NCI-H1694 (cell line): ENCODE data around the gene UXS1.
A peak's percentile ranks its signal among the peaks of the same experiment; 100 is the strongest.
"Not testable (repeated sequence)": the region's sequence is repeated elsewhere in the genome, so short reads cannot be mapped to it uniquely, and the experiment has no call there.

Experiments
- DNase-seq: peaks from one replicate; lab custom pipeline; 2025; lab: John Stamatoyannopoulos, UW

Gene UXS1

GRCh38 chr2:106193977-106194778, at the start of gene UXS1:
Gene UXS1 (minus strand): TSS chr2:106194301. CDS start chr2:106194241, 60 bp downstream.
- DNase-seq, result peak; percentile 95

DNA sequence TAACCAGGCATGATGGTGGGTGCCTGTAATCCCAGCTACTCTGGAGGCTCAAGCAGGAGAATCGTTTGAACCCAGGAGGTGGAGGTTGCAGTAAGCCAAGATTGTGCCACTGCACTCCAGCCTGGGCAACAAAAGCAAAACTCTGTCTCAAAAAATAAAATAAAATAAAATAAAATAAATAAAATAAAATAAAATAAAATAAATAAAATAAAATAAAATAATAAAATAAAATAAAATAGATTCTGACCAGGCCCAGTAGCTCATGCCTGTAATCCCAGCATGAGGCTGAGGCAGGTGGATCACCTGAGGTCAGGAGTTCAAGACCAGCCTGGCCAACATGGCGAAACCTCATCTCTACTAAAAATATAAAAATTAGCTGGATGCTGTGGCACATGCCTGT, 45.4 kb upstream of the UXS1 start:
- not testable (repeated sequence) for DNase-seq

- not testable (repeated sequence) for DNase-seq
These were observed 41.3 kb upstream of the UXS1 start for GRCh38 chr2:106235392-106235791.

DNA sequence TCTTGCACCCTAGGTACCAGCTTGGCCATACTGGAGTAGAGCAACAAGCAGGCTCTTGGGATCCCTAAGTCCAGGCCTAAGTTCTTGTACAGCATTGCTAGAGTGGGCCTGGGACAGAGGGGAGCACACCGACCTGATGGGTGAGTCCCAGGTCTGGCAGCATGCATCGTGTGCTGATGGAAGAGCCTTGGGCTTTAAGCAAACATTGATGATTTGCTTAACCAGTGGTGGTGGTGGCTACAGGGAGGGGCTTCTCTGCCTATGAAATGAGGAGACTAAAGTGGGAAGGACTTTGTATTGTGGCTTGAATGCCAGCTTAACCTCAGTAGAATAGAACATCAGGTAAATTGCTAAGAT, 39.2 kb upstream of the UXS1 start:
- DNase-seq, result no peak

DNA sequence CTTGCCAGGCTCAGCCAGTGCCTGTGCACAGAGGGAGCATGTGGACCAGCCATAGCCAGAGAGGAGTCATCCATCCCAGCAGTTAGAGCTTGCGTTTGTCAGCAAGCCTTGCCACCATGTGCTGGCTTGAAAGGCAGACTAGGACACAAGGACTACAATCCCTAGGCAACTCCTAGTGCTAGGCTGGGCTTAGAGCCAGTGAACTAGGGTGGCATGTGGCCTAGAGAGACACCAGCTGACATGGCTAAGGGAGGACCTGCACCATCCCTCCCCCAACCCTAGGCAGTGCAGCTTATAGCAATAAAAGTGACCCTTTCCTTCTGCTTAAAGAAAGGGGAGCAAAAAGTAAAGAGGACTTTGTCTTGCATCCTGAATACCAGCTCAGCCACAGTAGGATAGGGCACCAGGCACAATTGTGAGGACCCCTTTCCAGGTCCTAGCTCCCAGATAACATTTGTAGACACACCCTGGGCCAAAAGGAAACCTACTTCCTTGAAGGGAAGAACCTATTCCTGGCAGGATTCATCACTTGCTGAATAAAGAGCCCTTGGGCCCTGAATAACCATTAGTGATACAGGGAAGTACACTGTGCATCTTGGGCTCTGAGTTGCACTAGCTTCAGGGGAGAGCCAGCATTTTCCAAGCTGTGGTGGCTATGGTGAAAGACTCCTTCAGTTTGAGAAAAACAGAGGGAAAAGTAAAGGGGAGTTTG, 38.7 kb upstream of the UXS1 start:
- peak; percentile 67 for DNase-seq

- DNase-seq, result no peak
These were observed 29.2 kb upstream of the UXS1 start for GRCh38 chr2:106223347-106223746.

DNA sequence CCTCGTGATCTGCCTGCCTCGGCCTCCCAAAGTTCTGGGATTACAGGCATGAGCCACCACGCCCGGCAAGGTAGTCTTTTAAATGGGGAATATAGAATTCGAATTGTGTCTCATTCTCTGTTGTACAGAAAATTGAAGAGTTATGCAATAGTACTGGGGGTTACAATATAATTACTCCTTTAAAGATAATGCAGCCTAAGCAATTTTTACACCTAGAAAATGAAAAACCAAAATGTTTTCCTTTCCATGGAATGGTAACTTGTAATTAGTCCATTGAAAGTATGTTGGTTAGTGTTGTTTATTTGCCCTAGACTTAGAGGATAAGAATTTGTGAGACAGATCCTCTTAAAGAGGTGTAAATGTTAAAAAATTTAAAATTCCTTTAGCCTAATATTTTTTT, 28.0 kb upstream of the UXS1 start:
- not testable (repeated sequence) for DNase-seq

DNA sequence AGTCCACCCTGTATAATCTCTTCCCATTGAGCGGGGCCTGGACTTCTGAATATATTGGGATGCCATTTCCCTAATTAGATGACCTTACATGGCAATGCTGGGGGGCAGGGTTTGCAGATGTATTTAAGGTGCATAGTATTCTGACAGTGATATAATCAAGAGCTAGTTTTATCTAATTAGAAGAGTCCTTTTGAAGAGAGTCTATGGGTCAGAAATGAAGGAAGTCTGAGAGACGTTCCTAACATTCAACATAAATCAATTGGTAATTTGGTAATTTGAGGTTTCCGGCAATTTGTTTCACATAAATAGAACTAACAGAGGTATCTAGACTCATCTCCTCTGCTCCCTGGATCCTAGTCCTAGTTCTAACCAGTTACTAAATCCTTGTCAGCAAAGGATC, 25.7 kb upstream of the UXS1 start:
- no peak for DNase-seq

GRCh38 chr2:106219157-106219556, 25.1 kb upstream of the UXS1 start:
- DNase-seq, result not testable (repeated sequence)

GRCh38 chr2:106208874-106209273, 14.8 kb upstream of the UXS1 start:
- no peak for DNase-seq

- DNase-seq, result no peak
These were observed 14.3 kb upstream of the UXS1 start for GRCh38 chr2:106208399-106208798.

DNA sequence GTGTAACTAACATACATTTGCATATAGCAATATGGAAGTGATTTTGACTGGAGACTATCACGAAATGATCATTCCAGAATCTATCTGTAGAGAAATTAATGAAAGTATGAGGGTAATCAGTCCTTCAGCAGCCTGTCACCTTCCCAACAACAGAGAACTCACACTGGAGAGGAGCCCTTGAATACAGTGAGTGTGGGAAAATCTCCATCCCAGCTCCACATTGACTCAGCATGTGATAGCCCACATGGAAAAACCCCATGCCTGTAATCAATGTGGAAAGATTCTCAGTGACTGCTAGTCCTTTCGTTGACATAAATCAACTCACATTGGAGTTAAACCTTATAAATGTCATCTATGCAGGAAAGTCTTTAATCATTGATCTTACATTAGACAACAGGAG, 13.1 kb upstream of the UXS1 start:
- no peak for DNase-seq

GRCh38 chr2:106205488-106205887, 11.4 kb upstream of the UXS1 start:
- no peak for DNase-seq

DNA sequence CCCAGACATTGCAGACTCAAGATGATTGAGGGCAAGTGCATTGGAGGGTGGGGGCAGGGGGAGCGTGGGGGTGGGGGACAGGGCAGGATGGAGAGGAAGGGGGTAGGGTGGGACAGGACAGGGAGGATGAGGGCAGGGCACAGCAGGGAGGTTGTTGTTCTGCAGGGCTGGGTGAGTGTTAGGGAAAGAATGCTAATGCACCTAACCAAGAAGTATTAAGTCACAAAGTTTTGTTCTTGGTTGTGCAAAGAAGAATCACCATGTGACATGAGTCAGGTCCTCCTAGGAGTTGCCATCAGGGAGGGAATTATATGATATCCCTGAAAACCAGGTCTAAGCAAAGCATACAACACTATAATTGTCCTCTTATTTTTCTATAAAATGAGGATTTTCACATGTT, 10.4 kb upstream of the UXS1 start:
- not testable (repeated sequence) for DNase-seq

GRCh38 chr2:106201661-106202060, 7.6 kb upstream of the UXS1 start:
- no peak for DNase-seq

GRCh38 chr2:106197878-106198277, 3.8 kb upstream of the UXS1 start:
- DNase-seq, result no peak

DNA sequence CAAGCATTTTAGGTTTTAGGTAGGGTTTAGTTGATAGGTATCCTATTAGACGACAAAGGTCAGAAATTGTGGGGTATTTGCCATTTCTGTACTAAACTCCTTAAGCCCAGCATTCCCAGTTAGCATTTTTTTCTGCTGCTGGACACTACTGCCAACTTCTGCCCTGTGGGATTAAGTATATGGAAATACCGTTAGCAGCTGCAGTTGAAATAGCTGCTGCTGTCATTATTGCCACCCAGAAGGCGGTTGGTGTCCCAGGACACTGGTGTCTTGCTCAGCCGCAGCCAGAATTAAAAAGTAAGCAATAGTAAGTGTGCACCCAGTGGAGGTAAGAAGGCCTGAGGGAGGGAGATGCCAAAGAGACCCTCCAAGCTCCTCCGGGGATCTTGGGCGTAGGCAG, 1.9 kb upstream of the UXS1 start:
- DNase-seq, result no peak

DNA sequence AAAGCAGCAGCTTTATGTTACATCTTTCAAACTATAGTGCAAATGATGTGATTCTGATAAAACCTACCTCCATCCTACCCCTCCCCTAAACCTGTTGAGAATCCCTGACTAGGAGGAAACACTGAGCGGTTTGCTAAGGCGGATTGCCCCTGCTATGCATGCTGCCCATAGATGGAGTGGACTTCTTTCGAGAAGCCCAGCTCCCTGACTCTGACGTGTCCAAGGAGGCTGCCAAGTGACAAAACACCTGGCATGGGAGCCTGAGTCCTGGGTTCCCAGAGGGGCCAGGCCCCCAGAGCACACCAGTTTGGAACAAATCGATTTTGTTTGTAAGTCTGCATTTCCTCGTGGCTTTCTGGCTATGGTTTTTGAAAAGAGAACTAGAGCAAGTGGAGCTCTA, 1.4 kb upstream of the UXS1 start:
- no peak for DNase-seq

DNA sequence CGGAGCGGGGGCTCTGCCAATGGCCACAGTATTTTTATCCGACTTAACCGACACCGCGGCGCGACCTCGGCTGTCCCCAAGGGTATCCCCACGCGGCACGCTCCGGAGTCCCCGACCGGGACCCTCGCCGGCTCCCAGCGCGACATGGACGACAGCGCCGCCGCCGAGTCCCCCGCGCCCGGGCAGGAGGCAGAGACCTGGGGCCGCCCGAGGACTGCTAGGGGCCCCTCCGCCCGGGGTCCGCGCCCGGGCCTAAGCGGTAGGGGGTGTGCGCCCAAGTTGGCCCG, 468 bp downstream of the UXS1 start:
- no peak for DNase-seq

DNA sequence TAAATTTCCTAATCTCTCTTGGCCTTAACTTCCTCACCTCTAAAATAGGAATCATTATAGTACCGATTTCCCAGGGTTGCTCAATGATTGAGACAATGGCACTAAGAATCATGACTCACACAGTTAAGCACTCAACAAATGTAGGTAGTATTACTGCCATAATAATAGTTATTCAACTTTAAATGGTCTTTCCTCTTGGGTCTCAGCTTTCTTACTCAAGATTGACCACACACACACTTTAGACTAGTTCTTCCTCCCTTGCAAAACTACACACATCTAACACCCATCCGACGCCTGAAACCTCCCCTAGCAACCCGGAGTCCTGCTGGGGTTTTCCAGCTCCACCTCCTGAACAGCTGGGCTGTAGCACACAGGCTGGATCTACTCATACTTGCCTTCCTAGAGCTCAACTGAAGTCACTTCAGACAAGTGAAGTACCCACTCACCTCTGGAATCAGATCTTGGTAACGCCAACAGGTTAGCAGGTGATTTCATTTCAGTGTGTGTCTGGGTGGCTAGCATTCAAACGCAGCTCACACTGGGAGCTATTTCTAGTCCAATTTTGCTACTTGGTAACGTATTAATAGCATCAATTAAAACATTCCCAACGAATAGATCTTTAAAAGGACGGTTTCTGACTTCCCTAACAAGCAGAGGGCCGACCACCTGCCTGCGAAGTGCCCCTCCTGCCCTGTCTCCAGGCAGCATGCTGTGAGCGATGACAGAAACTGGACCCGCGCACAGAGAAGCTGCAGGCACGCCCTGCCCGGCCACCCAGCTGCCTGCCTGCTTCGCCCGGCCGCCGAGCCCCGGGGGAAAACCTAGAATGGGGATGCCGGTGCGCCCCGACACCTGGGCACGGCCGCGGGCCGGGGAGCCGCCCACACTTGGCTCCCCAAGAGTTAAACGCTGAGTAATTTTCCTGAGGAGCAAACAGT, 1.1 kb downstream of the UXS1 start:
- no peak for DNase-seq

DNA sequence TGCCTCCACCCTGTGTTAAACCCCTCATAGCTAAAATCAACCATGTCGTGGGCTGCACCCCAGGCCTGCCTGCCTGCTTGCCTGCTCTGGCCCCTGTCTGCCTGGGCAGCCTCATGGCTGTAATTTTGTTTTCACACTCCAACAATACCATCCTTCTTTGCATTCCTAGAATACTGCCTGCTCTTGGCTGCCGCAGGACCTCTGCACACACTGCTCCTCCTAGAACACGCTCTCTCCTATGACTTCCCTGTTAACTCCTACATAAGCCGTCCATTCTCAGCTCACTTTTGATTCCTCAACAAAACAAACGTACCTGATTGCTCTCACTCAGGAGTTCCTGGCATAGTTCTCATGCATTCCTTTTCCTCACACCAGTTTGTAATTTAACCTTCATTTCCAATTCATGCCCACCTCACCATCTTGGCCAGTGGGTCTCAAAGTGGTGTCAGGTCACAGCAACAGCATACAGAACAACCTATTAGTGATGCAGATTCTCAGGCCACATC, 2.5 kb downstream of the UXS1 start:
- no peak for DNase-seq

DNA sequence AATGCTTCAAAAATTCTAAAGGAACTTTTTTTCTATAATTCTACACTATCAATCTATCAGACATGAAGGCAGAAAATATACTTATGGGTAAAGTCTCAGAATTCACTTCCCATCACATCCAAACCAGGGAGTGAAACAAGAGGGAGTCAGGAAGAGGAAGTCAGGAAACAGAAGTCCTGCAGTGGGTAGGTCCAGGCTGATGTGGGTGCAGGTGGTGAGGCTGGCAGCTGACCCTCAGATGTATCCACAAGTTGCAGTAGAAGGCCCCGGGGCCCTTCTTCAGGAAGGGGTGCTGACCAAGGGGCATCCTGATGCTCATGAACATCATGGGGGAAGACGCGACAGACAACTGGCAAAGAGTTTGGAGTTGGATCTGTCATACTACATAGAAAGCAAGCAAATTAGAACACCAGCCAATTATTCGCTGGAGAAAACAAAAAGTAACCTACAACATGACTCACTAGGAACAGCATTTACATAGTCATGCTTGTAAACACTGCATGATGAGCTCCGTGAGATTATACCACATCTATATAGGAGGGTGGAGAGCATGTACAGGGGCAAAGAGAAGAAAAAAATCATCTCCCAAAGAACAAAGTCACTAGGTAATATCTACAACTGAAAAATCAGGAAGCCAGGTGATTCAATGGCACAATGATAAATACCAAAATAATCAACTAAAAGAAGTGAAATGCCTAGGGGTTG, 4.2 kb downstream of the UXS1 start:
- no peak for DNase-seq
